NB4 (cell line): Measurements from ENCODE around the gene DLG2.

ENCODE experiments used
- CTCF ChIP-seq: IDR thresholded peaks from one replicate; pipeline ENCODE4 v1.5.1; 2012; ENCODE audit warnings: low read depth, low read length
- POLR2A ChIP-seq: IDR thresholded peaks from 2 replicates; pipeline ENCODE4 v1.6.1; 2011; ENCODE audit warnings: mild to moderate bottlenecking; ENCODE audit not compliant: insufficient read length; ENCODE audit errors: extremely low read depth

GRCh38 chr11:83424376-83425136 lies 2202.6 kb downstream of the DLG2 start:
- TF ChIP-seq CTCF (no peak), POLR2A (no peak)
